CD4-positive, alpha-beta T cell treated with Interleukin-6 for 4 hours (primary cell): ENCODE data around the gene AADACL2.
"Not testable (repeated sequence)": the region's sequence is repeated elsewhere in the genome, so short reads cannot be mapped to it uniquely, and the experiment has no call there.

Experiments used
- DNase-seq: peaks from one replicate; pipeline ENCODE4 v3.0.0-alpha.2; 2020; ENCODE audit warnings: mixed read lengths

The AADACL2 gene

GRCh38 chr3:151733613-151734012 is at the start of gene AADACL2:
Gene AADACL2, plus strand, starts transcription at chr3:151733927. Its CDS starts 109 bp downstream, at chr3:151734036.
- DNase-seq, result no peak

DNA sequence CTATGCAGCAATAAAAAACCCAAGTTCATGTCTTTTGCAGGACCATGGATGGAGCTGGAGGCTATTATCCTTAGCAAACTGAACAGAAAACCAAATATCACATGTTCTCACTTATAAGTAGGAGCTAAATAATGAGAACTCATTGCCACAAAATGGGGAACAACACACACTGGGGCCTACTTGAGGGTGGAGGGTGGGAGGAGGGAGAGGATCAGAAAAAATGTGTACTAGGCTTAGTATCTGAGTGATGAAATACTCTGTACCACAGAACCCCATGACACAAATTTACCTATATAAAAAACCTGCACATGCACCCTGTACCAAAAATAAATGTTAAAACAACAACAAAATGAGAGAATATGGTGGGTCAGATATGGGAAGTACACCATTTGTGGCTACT is 49.6 kb upstream of the AADACL2 start:
- no peak for DNase-seq

GRCh38 chr3:151686257-151686656 is 47.5 kb upstream of the AADACL2 start:
- DNase-seq, result no peak

DNA sequence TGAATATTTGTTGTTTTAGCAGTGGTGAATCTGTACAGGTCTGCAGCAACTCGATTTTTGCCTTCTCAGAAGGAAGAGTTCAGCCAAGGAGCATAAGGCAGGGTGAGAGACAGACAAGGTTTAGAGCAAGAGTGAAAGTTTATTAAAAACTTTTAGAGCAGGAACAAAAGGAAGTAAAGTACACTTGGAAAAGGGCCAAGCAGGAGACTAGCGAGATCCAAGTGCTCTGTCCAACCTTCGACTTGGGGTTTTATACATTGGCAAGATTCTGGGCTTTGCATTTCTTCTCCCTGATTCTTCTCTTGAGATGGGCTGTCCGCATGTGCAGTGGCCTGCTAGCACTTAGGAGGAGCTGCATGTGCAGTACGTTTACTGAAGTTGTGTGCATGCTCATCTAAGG is 46.7 kb upstream of the AADACL2 start:
- DNase-seq, result no peak

DNA sequence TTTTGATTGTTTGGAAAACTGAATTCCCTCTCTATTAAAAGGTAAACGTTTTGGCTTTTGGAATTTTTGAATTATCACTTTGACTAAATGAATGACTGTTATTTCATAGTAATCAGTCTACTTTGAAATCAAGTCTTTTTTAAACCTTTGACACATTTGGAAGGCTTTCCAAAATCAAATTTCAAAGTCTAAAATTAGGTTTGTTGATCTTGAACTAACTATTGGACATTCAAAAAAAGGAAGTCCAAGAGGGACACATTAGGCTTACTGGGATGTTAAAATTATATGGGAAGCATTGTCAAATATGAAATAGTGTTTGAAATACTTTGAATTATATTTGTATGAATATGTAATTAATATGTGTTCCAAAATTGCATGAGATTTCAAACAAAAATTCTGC is 45.2 kb upstream of the AADACL2 start:
- DNase-seq, result no peak

DNA sequence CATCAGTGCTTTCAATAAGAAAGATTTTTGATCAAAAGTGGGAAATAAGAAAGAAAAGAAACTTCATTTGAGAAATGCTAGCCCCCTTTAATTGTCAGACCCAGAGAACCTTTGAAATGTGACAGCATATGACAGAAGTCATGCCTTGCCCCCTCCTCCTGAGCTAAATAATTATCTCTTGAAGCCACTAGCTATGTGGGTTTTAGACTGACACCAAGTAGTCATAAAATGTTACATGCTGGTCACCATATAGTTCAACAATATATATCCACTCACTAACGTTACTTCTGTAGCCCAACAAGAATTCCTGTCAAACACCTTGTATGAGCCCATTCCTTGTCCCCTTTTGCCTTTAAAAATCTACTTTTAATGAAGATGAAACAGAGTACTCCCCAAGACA is 43.1 kb upstream of the AADACL2 start:
- no peak for DNase-seq

- no peak for DNase-seq
Measured at GRCh38 chr3:151697496-151697895, 36.2 kb upstream of the AADACL2 start.

DNA sequence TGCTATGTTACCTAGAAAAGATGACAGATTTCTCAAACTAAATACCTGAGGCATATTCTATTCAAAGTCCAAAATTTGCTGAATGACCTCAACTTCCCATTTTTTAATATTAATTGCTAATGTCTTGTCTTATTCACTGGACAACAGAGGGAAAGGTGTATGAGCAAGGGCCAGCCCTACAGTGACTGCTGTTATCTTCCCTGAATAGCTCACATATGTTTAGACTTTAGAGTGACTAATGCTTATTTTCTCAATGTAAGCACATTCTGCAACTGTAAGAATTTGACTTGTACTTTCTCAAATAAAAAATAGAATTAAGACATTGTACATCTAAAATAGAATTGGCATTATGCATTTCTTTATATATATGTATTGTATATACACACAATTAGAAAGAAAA is 26.5 kb upstream of the AADACL2 start:
- no peak for DNase-seq

- no peak for DNase-seq
Measured at GRCh38 chr3:151708868-151709267, 24.9 kb upstream of the AADACL2 start.

DNA sequence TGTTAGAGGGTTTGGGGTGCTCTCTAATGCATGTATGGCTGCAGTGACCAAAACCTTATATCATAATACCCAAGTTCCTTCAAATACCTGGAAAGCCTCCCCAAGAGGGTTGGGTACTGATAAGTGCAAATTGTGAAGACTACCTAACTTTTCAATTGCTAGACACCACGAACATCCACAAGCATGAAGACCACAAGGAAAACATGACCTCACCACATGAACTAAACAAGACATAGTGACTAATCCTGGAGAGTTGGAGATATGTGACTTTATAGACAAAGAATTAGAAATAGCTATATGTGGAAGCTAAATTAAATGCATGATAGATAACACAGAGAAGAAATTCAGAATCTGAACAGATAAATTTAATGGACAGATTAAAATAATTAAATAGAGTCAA is 23.9 kb upstream of the AADACL2 start:
- DNase-seq, result no peak

DNA sequence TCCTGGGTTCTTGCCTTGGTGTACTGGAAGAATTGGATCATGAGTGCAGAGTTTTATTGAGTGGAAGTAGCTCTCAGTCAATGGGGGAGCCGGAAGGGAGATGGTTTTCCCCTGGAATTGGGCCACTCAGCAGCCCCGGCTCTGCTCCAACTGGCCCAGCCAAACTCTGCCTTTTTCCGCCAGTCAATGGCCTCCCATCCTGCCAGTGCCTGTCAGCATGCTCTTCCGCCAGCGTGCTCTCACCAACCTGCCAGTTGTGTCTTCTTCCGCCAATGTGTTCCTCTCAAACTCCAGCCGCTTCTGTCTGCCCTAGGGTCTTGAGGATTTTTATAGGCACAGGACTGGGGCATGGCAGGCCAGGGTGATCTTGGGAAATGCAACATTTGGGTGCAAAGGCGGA is 12.4 kb upstream of the AADACL2 start:
- no peak for DNase-seq

DNA sequence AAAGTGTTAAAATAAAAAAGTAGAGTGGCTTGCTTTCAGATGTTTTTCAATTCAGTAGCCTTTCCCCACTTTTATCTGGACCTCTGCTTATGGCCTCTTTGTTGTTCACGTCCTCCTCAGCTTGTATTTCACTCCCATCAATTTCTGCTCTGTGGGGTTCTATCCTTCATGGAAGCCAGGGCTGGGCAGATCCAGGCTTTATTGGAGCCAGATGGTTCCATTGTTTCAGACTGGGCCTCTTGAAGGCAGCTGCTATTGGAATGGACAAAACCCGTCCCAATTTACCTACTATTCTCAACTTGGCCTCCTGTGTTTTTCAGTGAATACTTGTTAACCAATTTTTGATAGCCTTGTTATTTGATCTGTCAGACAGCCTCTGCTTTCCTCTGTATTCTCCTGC is 10.9 kb upstream of the AADACL2 start:
- no peak for DNase-seq

- DNase-seq, result no peak
Measured at GRCh38 chr3:151724576-151725562, 8.9 kb upstream of the AADACL2 start.

GRCh38 chr3:151726016-151726415 is 7.7 kb upstream of the AADACL2 start:
- DNase-seq, result no peak

- DNase-seq, result no peak
Measured at GRCh38 chr3:151732861-151733260, 866 bp upstream of the AADACL2 start.

DNA sequence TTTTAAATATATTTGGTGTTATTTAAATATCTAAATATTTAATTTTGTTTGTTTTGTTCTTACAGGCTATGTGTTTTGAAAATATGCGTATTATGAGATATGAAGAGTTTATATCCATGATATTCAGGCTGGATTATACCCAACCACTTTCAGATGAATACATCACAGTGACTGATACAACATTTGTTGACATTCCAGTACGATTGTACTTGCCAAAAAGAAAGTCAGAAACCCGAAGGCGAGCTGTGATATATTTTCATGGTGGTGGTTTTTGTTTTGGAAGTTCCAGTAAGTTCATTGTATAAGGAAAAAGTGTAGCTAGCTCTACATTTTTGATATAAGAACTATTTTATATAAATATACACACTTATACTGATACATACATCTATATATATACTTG is 6.9 kb downstream of the AADACL2 start:
- DNase-seq, result no peak

GRCh38 chr3:151743855-151744254 is 10.1 kb downstream of the AADACL2 start:
- no peak for DNase-seq

DNA sequence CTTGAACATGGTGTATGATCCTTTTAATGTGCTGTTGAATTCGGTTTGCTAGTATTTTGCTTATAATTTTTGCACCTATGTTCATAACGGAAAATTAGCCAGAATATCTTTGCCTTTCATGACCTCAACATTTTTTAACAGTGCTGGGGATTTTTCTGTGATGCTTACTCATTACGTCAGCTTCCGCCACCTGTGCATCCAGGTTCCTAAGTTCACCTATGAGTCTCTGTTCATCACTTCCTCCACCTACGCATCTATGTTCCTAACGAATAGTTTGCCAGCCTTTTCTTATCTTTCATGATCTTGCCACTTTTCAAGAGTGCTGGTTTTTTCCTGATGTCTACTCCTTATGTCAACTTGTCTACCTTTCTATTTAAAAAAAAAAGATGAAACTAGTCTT is 16.5 kb downstream of the AADACL2 start:
- no peak for DNase-seq

DNA sequence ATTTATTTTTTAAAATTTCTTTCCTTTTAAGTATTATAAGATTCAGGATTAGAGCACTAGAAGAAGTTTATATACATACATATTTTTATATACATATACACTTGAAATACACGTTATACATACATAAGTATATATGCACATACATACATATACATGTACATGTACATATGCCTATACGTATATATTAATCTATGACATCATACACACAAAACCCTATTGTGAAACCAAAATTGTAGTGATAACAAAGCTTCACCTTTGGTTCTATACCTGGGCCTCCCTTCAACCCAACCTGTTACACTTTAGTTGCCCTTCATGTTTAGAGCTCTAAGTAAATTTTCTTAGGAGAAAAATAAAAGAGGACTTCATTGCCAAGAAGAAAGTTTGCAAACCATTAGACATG is 17.0 kb downstream of the AADACL2 start:
- no peak for DNase-seq

DNA sequence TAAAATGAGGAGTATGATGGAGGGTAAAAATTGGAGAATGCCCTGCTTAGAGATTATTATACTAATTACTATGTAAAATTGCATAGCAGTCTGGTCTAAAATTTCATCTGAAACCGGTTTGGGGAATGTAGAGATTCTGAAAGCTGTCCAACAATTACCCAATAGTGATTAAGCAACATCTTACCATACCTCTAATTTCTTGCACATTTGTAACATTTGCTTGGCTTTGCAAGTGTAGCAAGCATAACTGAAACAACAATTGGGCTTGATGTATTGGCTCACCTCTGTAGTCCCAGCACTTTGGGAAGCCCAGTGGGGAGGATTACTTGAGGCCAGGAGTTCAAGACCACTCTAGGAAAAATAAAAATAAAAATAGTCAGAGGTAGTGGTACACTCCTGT is 17.4 kb downstream of the AADACL2 start:
- DNase-seq, result no peak

DNA sequence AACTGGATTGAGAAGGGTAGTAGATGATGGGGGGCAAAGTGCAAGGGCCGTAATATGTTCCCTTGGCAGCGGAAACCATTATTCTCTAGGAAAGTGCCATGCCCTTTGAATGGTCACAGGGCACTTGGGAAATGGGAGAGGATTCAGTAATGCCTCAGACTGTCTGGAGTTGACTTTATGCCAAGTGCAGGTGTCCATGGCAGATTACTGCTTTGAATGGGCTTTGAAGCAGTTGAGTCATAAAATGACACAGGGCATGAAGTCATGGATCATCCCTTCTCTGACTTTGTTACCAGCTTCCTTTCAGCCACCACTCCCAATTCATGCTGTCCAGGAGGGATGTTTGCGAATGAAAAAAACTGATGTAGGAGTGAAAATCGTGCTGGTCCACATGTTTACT is 20.1 kb downstream of the AADACL2 start:
- DNase-seq, result no peak

- DNase-seq, result no peak
Measured at GRCh38 chr3:151761581-151761980, 27.9 kb downstream of the AADACL2 start.

DNA sequence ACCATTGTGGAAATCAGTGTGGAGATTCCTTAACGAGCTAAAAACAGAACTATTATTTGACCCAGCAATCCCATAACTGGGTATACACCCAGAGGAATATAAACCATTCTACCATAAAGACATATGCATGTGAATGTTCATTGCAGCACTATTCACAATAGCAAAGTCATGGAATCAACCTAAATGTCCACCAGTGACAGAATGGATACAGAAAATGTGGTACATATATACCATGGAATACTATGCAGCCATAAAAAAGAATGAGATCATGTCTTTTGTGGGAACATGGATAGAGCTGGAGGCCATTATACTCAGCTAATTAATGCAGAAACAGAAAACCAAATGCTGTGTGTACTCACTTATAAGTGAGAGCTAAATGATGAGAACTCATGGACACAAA is 31.0 kb downstream of the AADACL2 start:
- not testable (repeated sequence) for DNase-seq

DNA sequence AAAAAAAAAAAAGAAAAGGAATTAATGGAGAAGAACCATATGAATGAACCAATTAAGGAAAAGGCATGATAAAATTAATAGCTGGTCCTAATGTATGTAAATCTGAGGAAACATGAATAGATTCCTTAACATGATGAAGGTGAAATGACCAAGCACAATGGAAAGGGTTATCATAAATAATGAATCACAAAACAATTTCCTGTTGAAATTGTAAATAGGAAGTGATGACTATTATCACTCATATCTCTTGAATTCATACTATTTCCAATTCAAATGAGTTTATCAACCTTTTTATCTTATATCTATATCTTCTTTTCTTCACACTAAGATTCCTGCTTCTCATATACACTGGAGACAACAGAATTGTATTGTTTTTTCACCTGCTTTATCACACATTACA is 32.0 kb downstream of the AADACL2 start:
- no peak for DNase-seq

DNA sequence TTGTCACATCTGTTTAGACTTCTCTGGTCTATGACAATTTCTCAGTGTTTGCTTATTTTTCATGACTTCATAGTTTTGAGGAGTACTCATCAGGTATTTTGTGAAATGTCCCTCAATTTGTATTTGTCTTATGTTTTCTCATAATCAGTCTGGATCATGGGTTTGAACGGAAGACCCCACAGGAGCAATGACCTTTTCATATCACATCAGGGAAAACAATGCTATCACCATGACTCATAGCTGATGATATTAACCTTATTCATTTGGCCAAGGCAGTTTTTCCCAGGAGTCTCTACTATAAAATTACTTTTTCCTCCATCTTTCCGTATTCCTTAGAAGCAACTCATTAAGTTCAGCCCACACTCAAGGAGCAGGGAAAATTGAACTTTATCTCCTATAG is 32.7 kb downstream of the AADACL2 start:
- DNase-seq, result no peak
